Suprapubic skin (tissue), 3 donors: ENCODE measurements around the gene SLC48A1.

Source experiments
- POLR2A ChIP-seq, 2 donors: fragments of 450-650 bp; IDR thresholded peaks; one replicate each; pipeline ENCODE4 v1.6.1; 2017; ENCODE audit warnings: antibody characterized with exemption in 2 of 2, mild to moderate bottlenecking in 2 of 2, moderate library complexity in 2 of 2
- TF ChIP-seq, protein P1 (sequence below), 2 donors: fragments of 200-600 bp in 1 of 2; fragments of 450-650 bp in 1 of 2; sonication (generic) in 1 of 2; IDR thresholded peaks; one replicate each; pipeline ENCODE4 v1.5.1; 2016 to 2019; ENCODE audit warnings: antibody characterized with exemption in 2 of 2, mild to moderate bottlenecking in 1 of 2, moderate library complexity in 1 of 2

DNA sequence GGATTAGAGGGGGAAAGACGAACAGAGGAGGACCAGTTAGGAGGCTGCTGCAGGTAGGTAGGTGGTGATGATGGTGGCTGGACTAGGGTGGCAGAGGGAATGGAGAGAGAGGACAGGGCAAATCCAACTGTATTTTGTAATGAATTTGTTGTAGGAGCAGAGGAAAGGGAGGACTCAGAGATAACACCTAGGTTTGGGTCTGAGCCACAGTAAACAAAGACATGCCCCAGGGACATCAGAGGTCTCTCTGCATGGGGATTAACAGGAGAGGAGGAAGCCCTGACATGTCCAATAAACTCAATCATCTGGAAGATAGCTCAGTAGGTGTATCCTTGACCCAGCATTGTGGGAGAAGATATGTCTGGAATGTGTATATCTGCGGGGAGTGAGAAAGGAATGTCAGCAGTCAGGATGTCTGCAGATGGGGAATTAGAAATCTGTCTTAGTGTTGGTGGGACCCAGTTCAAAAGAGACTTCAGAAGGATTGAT, 4.7 kb upstream of the SLC48A1 start:
- TF ChIP-seq POLR2A (IDR thresholded peaks at IDR 0.05): no peak
- TF ChIP-seq, protein P1, sequence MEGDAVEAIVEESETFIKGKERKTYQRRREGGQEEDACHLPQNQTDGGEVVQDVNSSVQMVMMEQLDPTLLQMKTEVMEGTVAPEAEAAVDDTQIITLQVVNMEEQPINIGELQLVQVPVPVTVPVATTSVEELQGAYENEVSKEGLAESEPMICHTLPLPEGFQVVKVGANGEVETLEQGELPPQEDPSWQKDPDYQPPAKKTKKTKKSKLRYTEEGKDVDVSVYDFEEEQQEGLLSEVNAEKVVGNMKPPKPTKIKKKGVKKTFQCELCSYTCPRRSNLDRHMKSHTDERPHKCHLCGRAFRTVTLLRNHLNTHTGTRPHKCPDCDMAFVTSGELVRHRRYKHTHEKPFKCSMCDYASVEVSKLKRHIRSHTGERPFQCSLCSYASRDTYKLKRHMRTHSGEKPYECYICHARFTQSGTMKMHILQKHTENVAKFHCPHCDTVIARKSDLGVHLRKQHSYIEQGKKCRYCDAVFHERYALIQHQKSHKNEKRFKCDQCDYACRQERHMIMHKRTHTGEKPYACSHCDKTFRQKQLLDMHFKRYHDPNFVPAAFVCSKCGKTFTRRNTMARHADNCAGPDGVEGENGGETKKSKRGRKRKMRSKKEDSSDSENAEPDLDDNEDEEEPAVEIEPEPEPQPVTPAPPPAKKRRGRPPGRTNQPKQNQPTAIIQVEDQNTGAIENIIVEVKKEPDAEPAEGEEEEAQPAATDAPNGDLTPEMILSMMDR (IDR thresholded peaks at IDR 0.05): no peak
